Prostate gland (tissue), 2 donors: ENCODE results near the gene SLC25A3. TPM values are rescaled to one million over a fixed set of nuclear protein-coding genes. Genes with fewer than 3 reads are reported as not detected.

Experiments used
- DNase-seq: peaks from one replicate; pipeline ENCODE4 v3.0.0-alpha.2; 2019; ENCODE audit warnings: low spot score
- H3K27ac ChIP-seq, 2 donors: fragments of 200-600 bp; sonication (generic); 2 replicates each; pipeline ENCODE4 v1.5.1; 2017 to 2019
- H3K27me3 ChIP-seq: fragments of 200-600 bp; sonication (generic); replicated peaks from 2 replicates; pipeline ENCODE4 v1.5.1; 2019; ENCODE audit not compliant: insufficient read depth
- H3K36me3 ChIP-seq, 2 donors: fragments of 200-600 bp; sonication (generic); 1 replicate in 1 of 2; 2 replicates in 1 of 2; pipeline versions ENCODE4 v1.5.1 to v1.8.1; 2017 to 2019
- H3K4me1 ChIP-seq: fragments of 200-600 bp; sonication (generic); replicated peaks from 2 replicates; pipeline ENCODE4 v1.5.1; 2019
- H3K4me3 ChIP-seq, 2 donors: fragments of 200-600 bp; sonication (generic); 2 replicates each; pipeline ENCODE4 v1.5.1; 2017 to 2019
- H3K9me3 ChIP-seq: fragments of 200-600 bp; sonication (generic); 2 replicates; pipeline ENCODE4 v1.5.1; 2017
- CTCF ChIP-seq, 4 experiments: fragments of 200-600 bp in 2 of 4; fragments of 450-650 bp in 2 of 4; sonication (generic) in 2 of 4; IDR thresholded peaks; 1 replicate in 3 of 4; 2 replicates in 1 of 4; pipeline ENCODE4 v1.5.1; 2016 to 2019; ENCODE audit warnings: antibody characterized with exemption in 4 of 4, mild to moderate bottlenecking in 2 of 4, moderate library complexity in 2 of 4
- POLR2A ChIP-seq: fragments of 450-650 bp; IDR thresholded peaks from one replicate; pipeline ENCODE4 v1.6.1; 2016; ENCODE audit warnings: antibody characterized with exemption, mild to moderate bottlenecking
- POLR2AphosphoS5 ChIP-seq: sonication (generic); formaldehyde crosslinking; IDR thresholded peaks from one replicate; pipeline ENCODE4 v1.6.1; 2017; ENCODE audit warnings: antibody characterized with exemption
- WGBS: methylation state at CpG from one replicate; pipeline ENCODE4 v1.1.5; 2018; 5-methylcytosine and 5-hydroxymethylcytosine counted together
- intact Hi-C: fragments of 100-400 bp; cut with DNase I; formaldehyde crosslinking; loops from one replicate; pipeline ENCODE4 v1.14.2; 2022
- total RNA-seq, 2 donors: library from RNA; depleted of rRNA; stranded (reverse); fragments of >200 nt; gene quantifications; one replicate each; pipeline ENCODE4 v1.1.0, GENCODE V29; 2016

The SLC25A3 gene
- total RNA-seq, 2 donors from 2014 or later, result 376 to 489 TPM

GRCh38 chr12:98579347-98579746, 14.1 kb upstream of the SLC25A3 start:
- no peaks in the 10 kb centered on the region for H3K4me1 ChIP-seq
- no peak overlapping the region for H3K4me3 ChIP-seq
- intact Hi-C loops, result no loop called here
- no peaks in the 10 kb centered on the region for H3K36me3 ChIP-seq
- no peak overlapping the region for H3K27ac ChIP-seq
- WGBS, result 80% methylated on average over 5 of the region's 5 CpGs
- H3K27me3 ChIP-seq, result no peaks in the 10 kb centered on the region
- DNase-seq, result no peak
- no peaks in the 10 kb centered on the region for H3K9me3 ChIP-seq
- no peak for TF ChIP-seq CTCF (IDR thresholded peaks at IDR 0.05)
- no peak for TF ChIP-seq POLR2AphosphoS5
- TF ChIP-seq POLR2A, result no peak

GRCh38 chr12:98579835-98580234, 13.7 kb upstream of the SLC25A3 start:
- intact Hi-C loops, result no loop called here
- Histone ChIP-seq H3K4me1 (no peaks in the 10 kb centered on the region), H3K27ac (no peak overlapping the region), H3K27me3 (no peaks in the 10 kb centered on the region), H3K4me3 (no peak overlapping the region), H3K9me3 (no peaks in the 10 kb centered on the region), H3K36me3 (no peaks in the 10 kb centered on the region)
- TF ChIP-seq CTCF (IDR thresholded peaks at IDR 0.05) (no peak), POLR2A (no peak), POLR2AphosphoS5 (no peak)
- WGBS, result 91% methylated on average over 3 of the region's 3 CpGs
- DNase-seq, result no peak

DNA sequence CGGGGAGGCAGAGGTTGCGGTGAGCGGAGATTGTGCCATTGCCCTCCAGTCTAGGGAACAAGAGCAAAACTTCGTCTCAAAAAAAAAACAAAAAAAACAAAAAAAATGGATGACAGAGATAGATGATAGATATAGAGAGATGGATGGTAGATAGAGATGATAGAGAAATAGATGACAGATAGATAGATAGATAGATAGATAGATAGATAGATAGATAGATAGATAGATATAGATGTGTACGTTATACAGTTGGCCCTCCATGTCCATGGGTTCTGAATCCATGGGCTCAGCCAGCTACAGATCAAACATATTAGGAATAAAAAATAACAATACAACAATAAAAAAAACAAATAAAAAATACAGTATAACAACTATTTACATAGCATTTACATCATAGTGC, 12.8 kb upstream of the SLC25A3 start:
- Histone ChIP-seq H3K4me3 (no peak overlapping the region), H3K4me1 (no peaks in the 10 kb centered on the region), H3K36me3 (no peaks in the 10 kb centered on the region), H3K9me3 (no peaks in the 10 kb centered on the region), H3K27me3 (no peaks in the 10 kb centered on the region), H3K27ac (no peak overlapping the region)
- DNase-seq, result no peak
- no peak for TF ChIP-seq POLR2A
- TF ChIP-seq CTCF (IDR thresholded peaks at IDR 0.05), result no peak
- no peak for TF ChIP-seq POLR2AphosphoS5
- intact Hi-C loops, result no loop called here
- WGBS, result 94% methylated on average over 5 of the region's 5 CpGs

- no peak for DNase-seq
- no peaks in the 10 kb centered on the region for H3K4me1 ChIP-seq
- WGBS, result 76% methylated on average over 1 of the region's 1 CpG
- intact Hi-C loops, result no loop called here
- H3K27ac ChIP-seq, result no peak overlapping the region
- no peak for TF ChIP-seq POLR2AphosphoS5
- no peak for TF ChIP-seq CTCF (IDR thresholded peaks at IDR 0.05)
- TF ChIP-seq POLR2A, result no peak
- H3K4me3 ChIP-seq, result no peak overlapping the region
- H3K36me3 ChIP-seq, result no peaks in the 10 kb centered on the region
- no peaks in the 10 kb centered on the region for H3K27me3 ChIP-seq
- H3K9me3 ChIP-seq, result no peaks in the 10 kb centered on the region
Observed at GRCh38 chr12:98581101-98581500, 12.4 kb upstream of the SLC25A3 start.

- 79% methylated on average over 6 of the region's 6 CpGs for WGBS
- Histone ChIP-seq H3K4me3 (no peak overlapping the region), H3K4me1 (no peaks in the 10 kb centered on the region), H3K9me3 (no peaks in the 10 kb centered on the region), H3K27me3 (no peaks in the 10 kb centered on the region), H3K27ac (no peak overlapping the region), H3K36me3 (no peaks in the 10 kb centered on the region)
- no peak for DNase-seq
- intact Hi-C loops, result no loop called here
- TF ChIP-seq POLR2A (no peak), POLR2AphosphoS5 (no peak), CTCF (IDR thresholded peaks at IDR 0.05) (no peak)
Observed at GRCh38 chr12:98582093-98582492, 11.4 kb upstream of the SLC25A3 start.
